Hepatocyte (in vitro differentiated cells): ENCODE results near the gene IRF1. TPM values are rescaled to one million over a fixed set of nuclear protein-coding genes. Genes with fewer than 3 reads are reported as not detected.

Experiments used
- DNase-seq: peaks from one replicate; pipeline ENCODE4 v3.0.0-alpha.2; 2016; ENCODE audit warnings: low spot score
- H2AFZ ChIP-seq: fragments of 200-600 bp; sonication (generic); 2 replicates; pipeline ENCODE4 v1.6.0; 2016; ENCODE audit warnings: antibody characterized with exemption, mild to moderate bottlenecking
- H3K27ac ChIP-seq: fragments of 200-600 bp; sonication (generic); 2 replicates; pipeline ENCODE4 v1.5.1; 2016; ENCODE audit warnings: mild to moderate bottlenecking
- H3K27me3 ChIP-seq: fragments of 200-600 bp; sonication (generic); 2 replicates; pipeline ENCODE4 v1.6.1; 2016
- H3K36me3 ChIP-seq: fragments of 200-600 bp; sonication (generic); replicated peaks from 2 replicates; pipeline ENCODE4 v1.5.1; 2016; ENCODE audit warnings: low read depth; ENCODE audit not compliant: insufficient read depth
- H3K4me1 ChIP-seq: fragments of 200-600 bp; sonication (generic); 2 replicates; pipeline ENCODE4 v1.5.1; 2016; ENCODE audit warnings: mild to moderate bottlenecking, moderate library complexity; ENCODE audit not compliant: insufficient read depth
- H3K4me2 ChIP-seq: fragments of 200-600 bp; sonication (generic); 2 replicates; pipeline ENCODE4 v1.6.0; 2016
- H3K4me3 ChIP-seq: fragments of 200-600 bp; sonication (generic); 2 replicates; pipeline ENCODE4 v1.5.1; 2016; ENCODE audit warnings: mild to moderate bottlenecking
- H3K79me2 ChIP-seq: fragments of 200-600 bp; sonication (generic); 2 replicates; pipeline ENCODE4 v1.6.0; 2017; ENCODE audit warnings: mild to moderate bottlenecking
- H3K9me2 ChIP-seq: fragments of 200-600 bp; sonication (generic); replicated peaks from 2 replicates; pipeline ENCODE4 v1.6.0; 2017; ENCODE audit warnings: mild to moderate bottlenecking; ENCODE audit not compliant: insufficient read depth
- H3K9me3 ChIP-seq: fragments of 200-600 bp; sonication (generic); 2 replicates; pipeline ENCODE4 v1.5.1; 2016; ENCODE audit warnings: low read depth, mild to moderate bottlenecking
- H4K20me1 ChIP-seq: fragments of 200-600 bp; sonication (generic); 2 replicates; pipeline ENCODE4 v1.6.0; 2016; ENCODE audit warnings: mild to moderate bottlenecking; ENCODE audit not compliant: insufficient read depth, poor library complexity, severe bottlenecking
- CTCF ChIP-seq: fragments of 200-600 bp; sonication (generic); IDR thresholded peaks from 2 replicates; pipeline ENCODE4 v1.5.1; 2016; ENCODE audit warnings: antibody characterized with exemption, mild to moderate bottlenecking; ENCODE audit not compliant: poor library complexity
- EZH2 ChIP-seq: fragments of 200-600 bp; sonication (generic); IDR thresholded peaks from 2 replicates; pipeline ENCODE4 v1.6.1; 2016; ENCODE audit warnings: antibody characterized with exemption, mild to moderate bottlenecking, borderline replicate concordance
- EZH2phosphoT487 ChIP-seq: fragments of 200-600 bp; sonication (generic); IDR thresholded peaks from one replicate; pipeline ENCODE4 v1.6.1; 2018; ENCODE audit warnings: antibody characterized with exemption, mild to moderate bottlenecking, low read depth, moderate library complexity; ENCODE audit not compliant: unreplicated experiment, severe bottlenecking
- WGBS: methylation state at CpG from one replicate; pipeline ENCODE4 v1.1.6; 2016; ENCODE audit warnings: low lambda C conversion rate; ENCODE audit errors: missing lambda C conversion rate; 5-methylcytosine and 5-hydroxymethylcytosine counted together
- polyA plus RNA-seq: library from polyadenylated mRNA; unstranded; fragments of >200 nt; fragmentation: Nextera tagmentation; extraction: Ambion mirVana; gene quantifications from 2 replicates; pipeline ENCODE4 v1.2.1, GENCODE V29; 2016
- total RNA-seq: library from RNA; depleted of rRNA; stranded (reverse); fragments of >200 nt; gene quantifications from 2 replicates; pipeline ENCODE4 v1.2.3, GENCODE V29; 2014

Gene IRF1
- total and polyA plus RNA-seq, 2 experiments from 2014 or later = 30.9 to 35.8 TPM

- peaks cover 29% of the 10 kb centered on the region for H3K4me1 ChIP-seq
- 73% methylated on average over 22 of the region's 22 CpGs for WGBS
- no peaks in the 10 kb centered on the region for H3K36me3 ChIP-seq
- H3K4me3 ChIP-seq = no peak overlapping the region
- H3K27me3 ChIP-seq = no peaks in the 10 kb centered on the region
- H3K4me2 ChIP-seq = peak overlapping the region; percentile 100
- no peaks in the 10 kb centered on the region for H3K9me2 ChIP-seq
- TF ChIP-seq EZH2phosphoT487 (no peak), EZH2 (no peak), CTCF (no peak)
- peaks cover 25% of the 10 kb centered on the region for H4K20me1 ChIP-seq
- peak overlapping the region; percentile 89 for H3K27ac ChIP-seq
- H2AFZ ChIP-seq = peak overlapping the region; percentile 45
- H3K9me3 ChIP-seq = no peaks in the 10 kb centered on the region
- peaks cover 28% of the 10 kb centered on the region for H3K79me2 ChIP-seq
- peak; percentile 7 for DNase-seq
These were observed 1.1 kb upstream of the IRF1 start for GRCh38 chr5:132491368-132492364.

- Histone ChIP-seq H3K36me3 (no peaks in the 10 kb centered on the region), H3K4me3 (peak overlapping the region; percentile 84), H3K27ac (peak overlapping the region; percentile 98), H3K27me3 (no peaks in the 10 kb centered on the region), H3K9me2 (no peaks in the 10 kb centered on the region), H3K4me1 (peaks cover 22% of the 10 kb centered on the region), H4K20me1 (peaks cover 25% of the 10 kb centered on the region), H3K79me2 (peaks cover 28% of the 10 kb centered on the region), H3K4me2 (peak overlapping the region; percentile 100), H2AFZ (peak overlapping the region; percentile 70), H3K9me3 (no peaks in the 10 kb centered on the region)
- under 1% methylated on average over 47 of the region's 65 CpGs for WGBS
- TF ChIP-seq CTCF = no peak
- TF ChIP-seq EZH2phosphoT487 = no peak
- TF ChIP-seq EZH2 = no peak
- DNase-seq = peak; percentile 72
These were observed 596 bp downstream of the IRF1 start for GRCh38 chr5:132489871-132490483.

- Histone ChIP-seq H4K20me1 (peaks cover 25% of the 10 kb centered on the region), H3K27ac (peak overlapping the region; percentile 98), H3K36me3 (no peaks in the 10 kb centered on the region), H3K9me2 (no peaks in the 10 kb centered on the region), H3K27me3 (no peaks in the 10 kb centered on the region), H3K4me3 (peak overlapping the region; percentile 84), H3K79me2 (peaks cover 28% of the 10 kb centered on the region), H3K4me1 (peaks cover 18% of the 10 kb centered on the region), H2AFZ (no peak overlapping the region), H3K4me2 (peak overlapping the region; percentile 100), H3K9me3 (no peaks in the 10 kb centered on the region)
- peak; percentile 6 for DNase-seq
- no peak for TF ChIP-seq CTCF
- TF ChIP-seq EZH2 = no peak
- TF ChIP-seq EZH2phosphoT487 = no peak
- 70% methylated on average over 10 of the region's 10 CpGs for WGBS
These were observed 1.4 kb downstream of the IRF1 start for GRCh38 chr5:132489051-132489770.
